HG03159 (cell line): ENCODE results near the gene PEX19.

Source experiments
- ATAC-seq: cut with Tn5 transposase; IDR thresholded peaks from one replicate; pipeline ENCODE4 v1.9.1; 2021; ENCODE audit warnings: mild to moderate bottlenecking, moderate library complexity; ENCODE audit not compliant: unreplicated experiment

Gene PEX19

GRCh38 chr1:160243767-160244166, 41.2 kb downstream of the PEX19 start:
- ATAC-seq = no peak

GRCh38 chr1:160239582-160240299, 45.2 kb downstream of the PEX19 start:
- ATAC-seq = no peak

GRCh38 chr1:160238408-160238807, 46.5 kb downstream of the PEX19 start:
- no peak for ATAC-seq

GRCh38 chr1:160237558-160237957, 47.4 kb downstream of the PEX19 start:
- no peak for ATAC-seq

GRCh38 chr1:160236806-160237205, 48.1 kb downstream of the PEX19 start:
- ATAC-seq = no peak

GRCh38 chr1:160232911-160233310, 52.0 kb downstream of the PEX19 start:
- no peak for ATAC-seq

- ATAC-seq = no peak
Measured at GRCh38 chr1:160228431-160228830, 56.5 kb downstream of the PEX19 start.

- ATAC-seq = no peak
Measured at GRCh38 chr1:160227561-160227960, 57.4 kb downstream of the PEX19 start.

- no peak for ATAC-seq
Measured at GRCh38 chr1:160227034-160227433, 57.9 kb downstream of the PEX19 start.
